Measurements from ENCODE around the gene CD164.

- TF ChIP-seq EZH2 (optimal IDR thresholded peaks at IDR 0.05; ENCODE audit: low read depth, low read length) (no peak), CTCF (IDR thresholded peaks at IDR 0.05; ENCODE audit: low read length) (no peak), EZH2phosphoT487 (IDR thresholded peaks at IDR 0.05; ENCODE audit: low read length) (no peak)
Observed at GRCh38 chr6:109381747-109382575, at the start of gene CD164.
